Vagina (tissue), 2 donors: Measurements from ENCODE around the gene TLCD1.

Experiments used
- POLR2A ChIP-seq, 2 donors: fragments of 450-650 bp; IDR thresholded peaks; one replicate each; pipeline ENCODE4 v1.6.1; 2017; ENCODE audit warnings: antibody characterized with exemption in 2 of 2, mild to moderate bottlenecking in 2 of 2, moderate library complexity in 2 of 2
- POLR2AphosphoS5 ChIP-seq, 2 donors: sonication (generic); formaldehyde crosslinking; IDR thresholded peaks; one replicate each; pipeline ENCODE4 v1.9.0; 2017; ENCODE audit warnings: antibody characterized with exemption in 2 of 2, mild to moderate bottlenecking in 2 of 2, low read depth in 1 of 2; ENCODE audit not compliant: insufficient read depth in 1 of 2

DNA sequence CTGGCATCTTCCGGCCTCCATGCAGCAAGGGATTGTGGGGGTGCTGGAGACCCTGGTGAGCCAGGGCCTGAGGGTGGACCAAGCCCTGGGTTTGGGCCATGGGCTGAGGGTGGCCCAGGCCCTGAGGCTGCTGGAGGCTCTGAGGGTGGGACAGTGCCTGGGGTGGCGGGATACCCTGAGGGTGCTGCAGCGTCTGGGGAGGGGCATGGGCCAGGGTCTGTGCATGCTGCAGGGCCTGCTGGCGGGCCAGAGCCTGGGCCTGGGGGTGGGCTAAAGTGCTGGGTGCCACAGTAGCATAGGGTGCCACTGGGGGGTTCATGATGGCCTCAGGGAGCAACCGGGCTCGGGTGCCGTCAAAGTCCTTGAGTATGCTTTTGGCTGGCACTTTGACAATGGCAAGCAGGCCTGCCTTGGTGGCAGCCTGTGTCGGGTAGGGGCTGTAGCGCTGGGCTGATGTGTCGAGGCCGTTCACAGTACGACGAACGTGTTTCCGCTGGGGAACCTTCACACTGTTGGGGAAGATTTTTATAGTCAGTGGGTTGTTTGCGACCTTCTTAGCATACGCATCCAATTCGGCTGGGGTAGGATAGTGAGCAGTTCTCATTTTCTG is 33.3 kb upstream of the TLCD1 start:
- TF ChIP-seq POLR2AphosphoS5 (IDR thresholded peaks at IDR 0.05; ENCODE audit: insufficient read depth in 1 of 2, low read depth in 1 of 2) (no peak), POLR2A (IDR thresholded peaks at IDR 0.05) (no peak)
